Erythroblast (primary cell): ENCODE measurements around the gene TSC22D3.

Experiments
- DNase-seq, 2 experiments: peaks; one replicate each; lab custom pipeline; 2025; lab: John Stamatoyannopoulos, UW
- GATA1 ChIP-seq: IDR thresholded peaks from 2 replicates; pipeline ENCODE4 v1.6.1; 2011; ENCODE audit warnings: low read depth, mild to moderate bottlenecking, control low read depth, low read length, moderate library complexity
- POLR2A ChIP-seq: IDR thresholded peaks from 2 replicates; pipeline ENCODE4 v1.6.1; 2011; ENCODE audit warnings: mild to moderate bottlenecking, low read length

Gene TSC22D3

GRCh38 chrX:107750263-107750662 is 25.3 kb downstream of the TSC22D3 start:
- no peak for DNase-seq
- TF ChIP-seq POLR2A (no peak), GATA1 (no peak)

GRCh38 chrX:107748506-107748905 is 27.1 kb downstream of the TSC22D3 start:
- no peak for TF ChIP-seq GATA1
- TF ChIP-seq POLR2A: no peak
- no peak for DNase-seq

- TF ChIP-seq GATA1 (no peak), POLR2A (no peak)
Measured at GRCh38 chrX:107747596-107748161, 27.9 kb downstream of the TSC22D3 start.

GRCh38 chrX:107744868-107745267 is 30.7 kb downstream of the TSC22D3 start:
- no peak for DNase-seq
- TF ChIP-seq GATA1: no peak
- no peak for TF ChIP-seq POLR2A

More at GRCh38 chrX:107747596-107748161, 27.9 kb downstream of the TSC22D3 start:
- DNase-seq: peak in 1 of 2 experiments; percentile 3

- no peak for DNase-seq
- no peak for TF ChIP-seq POLR2A
- no peak for TF ChIP-seq GATA1
Measured at GRCh38 chrX:107743995-107744394, 31.6 kb downstream of the TSC22D3 start.

- no peak for DNase-seq
- TF ChIP-seq POLR2A: peak; percentile 8
- no peak for TF ChIP-seq GATA1
Measured at GRCh38 chrX:107742700-107743191, 32.8 kb downstream of the TSC22D3 start.

- TF ChIP-seq GATA1: no peak
- TF ChIP-seq POLR2A: no peak
- DNase-seq: no peak
Measured at GRCh38 chrX:107741404-107741790, 34.2 kb downstream of the TSC22D3 start.

GRCh38 chrX:107739541-107739940 is 36.0 kb downstream of the TSC22D3 start:
- TF ChIP-seq POLR2A (no peak), GATA1 (no peak)
- DNase-seq: no peak

- no peak for TF ChIP-seq GATA1
- TF ChIP-seq POLR2A: no peak
- no peak for DNase-seq
Measured at GRCh38 chrX:107738768-107739167, 36.8 kb downstream of the TSC22D3 start.

GRCh38 chrX:107738272-107738671 is 37.3 kb downstream of the TSC22D3 start:
- no peak for DNase-seq
- TF ChIP-seq POLR2A (no peak), GATA1 (no peak)

- TF ChIP-seq POLR2A: no peak
- TF ChIP-seq GATA1: no peak
- no peak for DNase-seq
Measured at GRCh38 chrX:107736781-107737531, 38.6 kb downstream of the TSC22D3 start.

- no peak for DNase-seq
- TF ChIP-seq POLR2A (no peak), GATA1 (no peak)
Measured at GRCh38 chrX:107734646-107735045, 40.9 kb downstream of the TSC22D3 start.

GRCh38 chrX:107733686-107734085 is 41.9 kb downstream of the TSC22D3 start:
- DNase-seq: no peak
- no peak for TF ChIP-seq GATA1
- TF ChIP-seq POLR2A: no peak

GRCh38 chrX:107731831-107732502 is 43.6 kb downstream of the TSC22D3 start:
- peak; percentile 52 to 80 for DNase-seq
- TF ChIP-seq POLR2A (no peak), GATA1 (no peak)
